ENCODE data around the gene CFAP45.

Gene CFAP45

GRCh38 chr1:159921700-159922504 is 21.9 kb upstream of the CFAP45 start:
- Histone ChIP-seq H3K36me3 (ENCODE audit: control insufficient read depth, insufficient read depth, low read length) (peaks cover 27% of the 10 kb centered on the region), H3K27me3 (replicated peaks; ENCODE audit: control insufficient read depth, insufficient read depth, low read length) (no peaks in the 10 kb centered on the region), H3K4me3 (replicated peaks; ENCODE audit: low read depth, low read length) (peak overlapping the region; percentile 85)
- no peak for TF ChIP-seq CTCF (IDR thresholded peaks at IDR 0.05; ENCODE audit: insufficient read depth, low read length, poor library complexity, severe bottlenecking)
- DNase-seq (ENCODE audit: extremely low read depth, insufficient read length), result peak; percentile 62

GRCh38 chr1:159921251-159921650 is 21.3 kb upstream of the CFAP45 start:
- Histone ChIP-seq H3K4me3 (replicated peaks; ENCODE audit: low read depth, low read length) (peak overlapping the region; percentile 85), H3K36me3 (ENCODE audit: control insufficient read depth, insufficient read depth, low read length) (peaks cover 29% of the 10 kb centered on the region), H3K27me3 (replicated peaks; ENCODE audit: control insufficient read depth, insufficient read depth, low read length) (no peaks in the 10 kb centered on the region)
- no peak for TF ChIP-seq CTCF (IDR thresholded peaks at IDR 0.05; ENCODE audit: insufficient read depth, low read length, poor library complexity, severe bottlenecking)
- DNase-seq (ENCODE audit: extremely low read depth, insufficient read length), result no peak

- no peak for DNase-seq (ENCODE audit: extremely low read depth, insufficient read length)
These were observed 20.7 kb upstream of the CFAP45 start for GRCh38 chr1:159920651-159921050.

GRCh38 chr1:159920202-159920601 is 20.2 kb upstream of the CFAP45 start:
- TF ChIP-seq CTCF (IDR thresholded peaks at IDR 0.05; ENCODE audit: insufficient read depth, low read length, poor library complexity, severe bottlenecking), result no peak
- H3K36me3 ChIP-seq (ENCODE audit: control insufficient read depth, insufficient read depth, low read length), result peaks cover 29% of the 10 kb centered on the region
- H3K4me3 ChIP-seq (replicated peaks; ENCODE audit: low read depth, low read length), result no peak overlapping the region
- DNase-seq (ENCODE audit: extremely low read depth, insufficient read length), result no peak
- no peaks in the 10 kb centered on the region for H3K27me3 ChIP-seq (replicated peaks; ENCODE audit: control insufficient read depth, insufficient read depth, low read length)

More at GRCh38 chr1:159920651-159921050, 20.7 kb upstream of the CFAP45 start:
- Histone ChIP-seq H3K27me3 (replicated peaks; ENCODE audit: control insufficient read depth, insufficient read depth, low read length) (no peaks in the 10 kb centered on the region), H3K4me3 (replicated peaks; ENCODE audit: low read depth, low read length) (peak overlapping the region; percentile 26; the same call in 1 of the 2 replicates), H3K36me3 (ENCODE audit: control insufficient read depth, insufficient read depth, low read length) (peaks cover 29% of the 10 kb centered on the region)
- TF ChIP-seq CTCF (IDR thresholded peaks at IDR 0.05; ENCODE audit: insufficient read depth, low read length, poor library complexity, severe bottlenecking), result no peak

GRCh38 chr1:159919236-159919865 is 19.4 kb upstream of the CFAP45 start:
- TF ChIP-seq CTCF (IDR thresholded peaks at IDR 0.05; ENCODE audit: insufficient read depth, low read length, poor library complexity, severe bottlenecking), result no peak
- no peak for DNase-seq (ENCODE audit: extremely low read depth, insufficient read length)
- Histone ChIP-seq H3K27me3 (replicated peaks; ENCODE audit: control insufficient read depth, insufficient read depth, low read length) (no peaks in the 10 kb centered on the region), H3K36me3 (ENCODE audit: control insufficient read depth, insufficient read depth, low read length) (peaks cover 29% of the 10 kb centered on the region), H3K4me3 (replicated peaks; ENCODE audit: low read depth, low read length) (no peak overlapping the region)

Measured in GM06990 (cell line).